Skeletal muscle cell (primary cell): ENCODE results near the gene BCL11A.
A peak's percentile ranks its signal among the peaks of the same experiment; 100 is the strongest.
"Not testable (repeated sequence)": the region's sequence is repeated elsewhere in the genome, so short reads cannot be mapped to it uniquely, and the experiment has no call there.

Experiments
- DNase-seq: peaks from one replicate; pipeline ENCODE4 v3.0.0-alpha.2; 2010; ENCODE audit warnings: low read depth
- H3K4me3 ChIP-seq: 2 replicates; pipeline ENCODE4 v1.5.1; 2011; ENCODE audit warnings: low read depth, mild to moderate bottlenecking, control low read depth, low read length, moderate library complexity

The BCL11A gene

DNA sequence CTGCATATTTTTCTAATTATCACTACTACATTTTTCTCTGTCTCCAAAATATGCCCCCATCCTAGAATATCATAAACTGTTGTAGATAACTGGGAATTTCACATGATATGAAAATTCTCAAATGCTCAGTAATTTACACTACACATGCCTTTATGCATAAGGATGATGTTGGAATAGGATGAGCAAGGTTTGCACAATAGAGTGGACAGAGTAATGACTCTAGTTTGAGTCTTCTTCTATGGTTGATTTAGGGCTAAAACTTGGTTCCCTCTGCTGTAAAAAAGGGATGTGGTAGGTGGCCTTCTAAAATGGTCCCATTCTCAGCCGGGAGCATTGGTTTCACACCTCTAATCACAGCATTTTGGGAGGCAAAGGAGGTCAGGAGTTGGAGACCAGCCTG is 129.9 kb downstream of the BCL11A start:
- no peak for DNase-seq
- H3K4me3 ChIP-seq: no peak overlapping the region

DNA sequence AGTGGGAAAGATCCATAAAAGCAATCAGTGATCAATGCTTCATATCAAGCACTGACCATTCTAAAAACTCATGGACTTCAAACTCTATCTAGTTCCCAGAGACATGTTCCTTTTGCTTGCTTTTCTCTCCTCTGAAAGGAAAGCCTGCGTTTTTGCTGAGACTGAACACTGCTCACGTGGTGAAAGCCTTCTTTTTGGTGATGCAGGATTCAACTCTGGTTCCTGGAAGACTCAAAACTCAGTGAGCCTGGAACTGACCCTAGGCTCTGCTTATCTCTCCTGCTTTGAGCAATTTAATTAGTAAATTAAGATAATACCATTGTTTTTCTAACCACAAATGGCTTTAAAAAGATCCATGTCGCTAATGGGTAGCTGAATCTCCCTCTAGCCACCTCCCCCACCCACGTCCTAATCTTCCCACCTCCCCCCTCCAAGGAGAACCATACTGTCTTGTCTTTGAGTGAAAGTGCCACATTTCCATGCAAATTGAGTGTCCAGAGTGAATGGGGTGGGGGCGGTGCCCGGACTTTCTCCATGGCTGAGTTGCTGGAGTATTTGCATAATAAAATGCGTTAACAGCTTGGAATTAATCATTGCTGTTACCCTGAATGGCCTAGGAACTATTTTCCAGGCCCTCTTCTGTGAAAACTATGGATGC is 130.5 kb downstream of the BCL11A start:
- no peak overlapping the region for H3K4me3 ChIP-seq
- DNase-seq: no peak

DNA sequence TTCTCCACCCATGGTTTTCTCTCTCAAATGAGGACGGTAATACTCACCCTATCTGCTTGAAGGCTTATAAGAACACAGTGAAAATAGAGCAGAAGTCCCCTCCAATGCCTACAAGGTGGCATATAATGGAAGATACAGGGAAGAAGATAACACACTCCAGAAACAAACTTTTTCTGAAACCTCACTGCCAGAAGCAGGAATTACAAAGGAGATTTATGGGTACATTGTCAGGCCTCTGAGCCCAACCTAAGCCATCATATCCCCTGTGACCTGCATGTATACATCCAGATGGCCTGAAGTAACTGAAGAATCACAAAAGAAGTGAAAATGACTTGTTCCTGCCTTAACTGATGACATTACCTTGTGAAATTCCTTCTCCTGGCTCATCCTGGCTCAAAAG is 136.2 kb downstream of the BCL11A start:
- DNase-seq, H3K4me3 ChIP-seq: not testable (repeated sequence)

DNA sequence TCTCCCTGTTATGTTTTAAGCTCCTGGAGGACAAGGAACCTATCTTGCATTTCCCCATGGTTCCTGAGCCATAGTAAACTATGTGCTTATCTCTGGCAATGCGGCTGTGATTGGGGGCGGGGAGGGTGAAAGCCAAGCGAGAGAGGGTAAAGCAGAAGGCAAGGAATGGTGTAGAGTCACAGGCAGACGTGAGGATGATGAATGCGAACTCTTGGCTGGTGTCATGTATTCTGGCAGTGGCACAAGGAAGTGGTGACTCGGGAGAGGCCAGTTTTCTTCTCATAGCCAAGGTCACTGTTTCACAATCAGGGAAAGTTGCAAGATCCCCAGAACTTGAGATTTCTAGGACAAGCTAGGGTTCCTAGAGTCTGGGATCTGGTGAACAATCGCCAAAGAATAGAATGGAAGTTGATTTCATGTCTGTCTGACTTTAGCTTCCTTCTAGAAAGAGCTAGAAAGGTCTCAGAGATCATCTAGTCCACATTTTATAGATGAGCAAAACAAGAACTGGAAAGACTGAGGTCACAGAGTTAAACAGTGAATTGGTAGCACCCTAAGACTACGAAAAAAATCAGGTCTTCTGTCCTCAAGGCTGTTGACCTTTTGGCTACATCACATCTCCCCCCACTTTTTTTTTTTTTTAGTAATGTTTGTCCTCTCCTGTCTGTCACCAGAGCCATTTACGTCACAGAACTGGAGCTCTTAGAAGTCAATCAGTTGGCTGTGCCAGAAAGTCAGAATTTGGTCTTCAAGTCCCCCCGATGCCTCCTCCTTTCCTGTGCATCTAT is 137.0 kb downstream of the BCL11A start:
- peak; percentile 64 for DNase-seq
- H3K4me3 ChIP-seq: no peak overlapping the region

DNA sequence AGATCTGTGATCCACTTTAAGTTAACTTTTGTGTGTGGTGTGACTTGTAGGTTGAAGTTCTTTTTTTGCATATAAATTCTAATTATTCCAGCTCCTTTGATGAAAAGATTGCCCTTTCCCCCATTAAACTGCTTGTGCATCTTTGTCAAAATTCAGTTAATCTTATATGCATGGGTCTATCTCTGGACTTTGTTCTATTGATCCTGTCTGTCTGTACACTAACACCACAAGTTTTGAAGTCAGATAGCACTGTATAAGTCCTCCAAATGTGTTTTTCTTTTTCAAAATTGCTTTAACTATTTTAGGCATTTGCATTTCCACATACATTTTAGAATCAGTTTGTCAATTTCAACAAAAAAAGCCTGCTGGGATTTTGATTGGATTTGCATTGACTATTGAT is 137.6 kb downstream of the BCL11A start:
- H3K4me3 ChIP-seq: no peak overlapping the region
- DNase-seq: no peak

DNA sequence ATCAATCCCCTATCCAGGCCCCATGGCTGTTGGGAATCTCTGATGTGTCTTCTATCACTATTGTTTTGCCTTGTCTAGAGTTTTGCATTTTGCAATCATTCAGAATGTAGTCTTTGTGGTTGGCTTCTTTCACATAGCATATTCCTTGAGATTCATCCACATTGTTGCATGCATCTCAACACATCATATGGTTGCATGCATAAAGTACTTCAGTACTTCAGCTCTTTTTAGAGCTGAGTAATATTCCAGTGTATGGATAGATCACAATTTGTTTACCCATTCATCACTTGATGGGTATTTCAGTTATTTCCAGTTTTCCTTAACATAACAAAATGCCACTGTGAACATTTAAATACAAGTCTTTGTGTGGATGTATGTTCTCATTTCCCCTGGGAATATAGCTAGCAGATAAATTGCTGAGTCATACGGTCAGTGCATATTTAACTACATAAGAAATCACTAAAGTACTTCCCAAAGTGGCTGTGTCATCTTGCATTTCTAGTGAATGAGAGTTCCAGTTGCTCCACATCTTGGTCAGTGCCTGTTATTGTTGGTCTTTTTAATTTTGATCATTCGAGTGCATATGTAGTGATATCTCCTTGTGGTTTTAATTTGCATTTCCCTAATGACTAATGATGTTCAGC is 138.8 kb downstream of the BCL11A start:
- H3K4me3 ChIP-seq: no peak overlapping the region
- peak; percentile 90 for DNase-seq

DNA sequence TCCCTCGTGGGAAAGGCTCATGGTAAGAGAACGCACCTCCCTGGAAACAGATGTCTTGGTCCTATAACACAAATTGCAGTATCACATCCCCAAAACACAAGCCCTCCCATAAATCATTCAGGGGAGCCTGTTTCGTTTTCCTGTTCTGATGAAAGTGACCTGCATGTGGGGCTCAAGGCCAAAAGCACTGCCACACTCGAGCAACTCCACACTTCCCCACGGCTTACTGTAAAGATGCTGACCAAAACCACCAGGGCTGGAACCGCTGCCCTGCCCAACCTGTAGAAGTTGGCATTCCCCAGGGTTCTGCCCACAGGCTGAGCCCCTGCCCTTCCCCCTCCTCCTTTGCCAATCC is 139.7 kb downstream of the BCL11A start:
- no peak overlapping the region for H3K4me3 ChIP-seq
- DNase-seq: no peak

DNA sequence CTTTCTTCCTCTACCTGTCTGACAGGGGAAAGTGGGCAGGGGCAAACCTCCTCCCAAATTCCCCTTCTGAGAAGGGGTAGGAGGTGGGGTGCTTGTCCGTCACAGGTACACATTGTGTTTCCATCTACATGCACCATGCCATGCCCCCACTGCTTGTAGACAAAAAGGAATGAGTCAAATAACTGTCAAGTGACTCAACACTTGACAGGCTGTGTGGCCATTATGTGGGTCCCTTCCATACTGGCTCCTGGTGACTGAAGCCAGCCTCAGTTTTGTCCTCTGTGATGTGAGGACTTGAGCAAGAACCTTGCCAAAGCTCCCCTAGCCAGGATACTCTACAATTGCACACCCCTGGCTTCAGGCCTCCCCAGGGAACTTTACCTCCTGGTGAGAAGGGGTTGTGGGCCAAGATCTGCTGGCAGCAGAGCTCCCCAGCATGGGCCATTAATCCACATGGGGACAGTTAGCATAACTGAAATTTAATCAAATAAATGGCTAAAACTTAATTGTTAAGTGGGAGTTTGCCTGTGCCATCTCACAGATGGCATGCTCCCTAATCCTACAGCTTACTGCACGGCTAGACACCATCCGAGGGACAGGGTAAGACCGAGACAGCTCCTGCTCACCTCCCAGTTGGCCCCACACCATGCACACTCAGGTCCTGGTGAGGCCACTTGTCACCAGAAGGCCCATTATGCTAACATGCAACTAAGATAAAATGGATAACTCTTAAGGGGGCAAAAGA is 140.2 kb downstream of the BCL11A start:
- DNase-seq: no peak
- no peak overlapping the region for H3K4me3 ChIP-seq

DNA sequence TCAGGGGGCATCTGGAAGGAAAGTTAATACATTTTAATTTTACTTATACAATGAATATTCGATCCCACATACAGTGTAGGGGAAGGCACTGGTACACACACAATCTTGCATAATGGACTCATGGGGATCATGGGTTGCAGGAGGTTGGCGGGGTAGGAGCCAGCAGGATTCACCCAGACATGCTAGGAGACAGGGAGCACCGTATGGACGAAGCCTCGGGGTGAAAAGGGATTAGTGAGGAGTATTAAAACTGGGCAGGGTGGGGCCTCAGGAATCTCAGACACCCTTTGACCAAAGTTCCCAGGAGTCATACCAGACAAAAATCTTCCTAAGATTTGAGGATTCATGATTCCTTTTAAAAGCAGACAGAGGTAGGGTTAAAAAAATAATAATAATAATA is 140.8 kb downstream of the BCL11A start:
- H3K4me3 ChIP-seq: no peak overlapping the region
- DNase-seq: no peak

DNA sequence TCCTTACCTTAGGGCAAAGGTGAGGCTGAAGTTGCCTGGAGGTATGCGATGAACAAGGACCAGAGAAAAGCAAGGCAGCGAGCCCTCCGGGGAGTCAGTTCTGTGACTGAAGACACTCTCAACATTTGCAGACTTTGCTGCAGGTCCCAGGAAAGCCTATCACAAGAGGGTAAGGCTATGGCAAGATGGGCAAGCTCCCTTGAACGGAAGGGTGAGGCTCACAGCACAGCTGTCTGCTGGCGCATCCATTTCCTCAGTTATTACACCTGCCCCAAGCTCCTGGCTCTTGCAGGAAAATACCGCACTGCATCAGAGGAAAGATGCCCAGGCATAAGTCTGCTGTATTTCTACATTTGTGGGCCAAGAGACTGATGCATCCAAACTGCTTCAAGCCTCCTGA is 141.4 kb downstream of the BCL11A start:
- DNase-seq: no peak
- H3K4me3 ChIP-seq: no peak overlapping the region

DNA sequence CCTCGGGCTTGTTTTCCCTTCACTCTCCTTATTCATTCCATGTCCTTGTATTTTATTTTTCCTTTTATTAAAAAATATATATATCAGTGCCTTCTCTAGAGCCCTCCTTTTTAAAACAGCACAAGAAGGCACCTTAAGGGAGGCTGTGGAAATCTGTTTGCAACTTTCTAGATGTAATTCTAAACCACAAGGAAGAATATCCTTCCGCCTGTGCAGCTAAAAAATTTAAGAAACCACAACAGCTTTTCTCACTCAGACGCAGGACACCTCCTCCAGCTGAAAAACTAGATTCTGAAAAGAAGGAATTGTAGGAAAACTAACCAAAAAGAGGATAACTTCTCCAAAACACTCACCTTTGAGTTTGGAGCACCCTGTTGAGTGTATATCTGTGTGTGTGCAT is 142.2 kb downstream of the BCL11A start:
- H3K4me3 ChIP-seq: no peak overlapping the region
- peak; percentile 12 for DNase-seq

DNA sequence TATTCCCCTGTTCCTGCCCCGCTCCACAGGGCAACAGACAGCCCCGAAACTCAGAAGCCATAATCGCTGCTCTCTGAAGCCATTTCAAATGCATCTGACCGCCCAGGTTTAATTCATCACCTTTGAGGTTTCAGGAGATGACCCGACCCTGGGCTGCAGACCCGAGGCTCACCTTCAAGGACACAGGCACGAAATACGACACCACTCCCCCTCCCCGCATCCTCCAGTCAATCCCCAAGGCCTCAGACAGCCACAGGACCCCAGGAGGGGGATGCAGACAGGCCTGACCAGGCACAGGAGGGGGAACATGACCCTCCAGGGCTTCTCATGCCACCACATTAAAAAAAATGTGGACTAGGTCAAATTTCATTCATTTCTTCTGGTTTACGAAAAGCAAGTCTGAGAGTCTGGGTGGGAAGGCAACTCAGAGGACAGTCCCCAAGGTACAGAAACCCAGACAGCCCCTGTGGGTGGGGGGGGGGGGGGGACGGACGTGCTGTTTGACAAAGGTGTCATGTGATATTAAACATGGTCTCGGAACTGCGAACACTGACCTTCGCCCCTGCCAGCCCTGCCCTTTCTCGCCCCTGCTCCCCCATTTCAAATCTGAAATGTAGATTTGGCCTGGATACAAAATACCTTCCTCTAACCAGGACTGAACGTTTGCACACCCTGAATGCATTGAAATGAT is 142.9 kb downstream of the BCL11A start:
- no peak overlapping the region for H3K4me3 ChIP-seq
- DNase-seq: no peak

DNA sequence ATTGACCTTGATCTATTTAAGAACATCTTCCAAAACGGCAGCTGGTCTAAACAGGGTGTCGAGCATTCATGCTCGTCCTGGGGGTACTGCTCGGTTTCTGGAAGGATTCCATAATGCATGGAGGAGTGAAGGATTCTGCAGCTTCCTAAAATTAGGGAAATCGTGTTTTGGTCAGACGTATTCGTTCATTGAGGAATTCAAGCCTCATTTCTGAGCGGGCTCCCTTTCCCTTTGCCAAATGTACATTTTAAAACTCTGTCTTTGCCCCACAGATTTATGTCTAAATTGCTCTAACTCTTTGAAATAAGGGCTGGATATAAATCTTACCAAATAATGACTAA is 144.0 kb downstream of the BCL11A start:
- DNase-seq: no peak
- H3K4me3 ChIP-seq: no peak overlapping the region

DNA sequence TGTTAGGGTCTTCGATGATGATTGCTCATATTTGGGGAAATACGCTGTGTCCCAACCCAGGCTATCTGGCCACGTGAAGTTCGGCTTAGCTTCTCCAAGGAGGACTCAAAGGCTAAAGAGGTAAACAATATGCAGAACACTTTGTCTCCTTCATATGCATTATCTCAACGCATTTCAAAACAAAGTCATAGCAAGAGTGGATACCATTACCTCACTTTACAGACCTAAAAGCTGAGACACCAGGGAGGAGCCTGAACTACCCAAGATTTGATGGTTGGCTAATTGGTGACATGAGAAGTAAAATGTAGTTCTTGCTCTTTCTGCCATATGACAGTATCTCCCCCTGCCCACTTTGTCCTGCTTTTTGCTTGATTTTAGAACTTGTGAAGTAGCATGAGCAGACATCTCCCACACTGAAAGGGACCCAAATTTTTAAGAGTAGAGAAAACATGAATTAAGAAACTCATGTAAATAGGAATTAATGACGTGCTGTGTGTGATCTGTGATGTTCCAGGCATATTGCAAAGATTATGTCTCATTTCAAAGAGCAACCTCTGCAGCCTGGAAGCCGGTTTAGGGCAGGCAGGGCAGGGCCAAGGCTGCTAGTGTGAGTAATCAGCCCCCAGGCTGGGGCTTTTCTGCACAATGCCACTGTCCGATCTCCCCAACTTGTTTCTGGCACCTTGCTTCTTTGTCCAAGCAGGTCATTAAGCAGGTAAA is 144.5 kb downstream of the BCL11A start:
- DNase-seq: no peak
- no peak overlapping the region for H3K4me3 ChIP-seq

DNA sequence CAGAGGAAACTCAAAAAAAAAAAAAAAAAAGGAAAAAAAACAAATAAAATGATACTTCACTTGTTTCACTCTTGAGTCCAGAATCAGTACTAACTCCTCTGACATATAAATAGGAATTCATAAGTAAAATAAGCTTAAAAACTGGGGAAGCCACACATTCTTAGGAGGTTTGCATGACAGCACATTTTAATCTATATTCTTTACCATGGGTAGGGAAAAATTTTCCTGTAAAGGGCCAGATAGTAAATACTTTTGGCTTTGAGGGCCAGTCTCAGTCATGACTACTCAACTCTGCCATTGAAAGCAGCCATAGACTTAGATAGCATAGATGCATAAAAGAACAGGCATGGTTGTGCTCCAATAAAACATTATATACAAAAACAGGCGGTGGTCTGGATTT is 145.2 kb downstream of the BCL11A start:
- DNase-seq: no peak
- no peak overlapping the region for H3K4me3 ChIP-seq

DNA sequence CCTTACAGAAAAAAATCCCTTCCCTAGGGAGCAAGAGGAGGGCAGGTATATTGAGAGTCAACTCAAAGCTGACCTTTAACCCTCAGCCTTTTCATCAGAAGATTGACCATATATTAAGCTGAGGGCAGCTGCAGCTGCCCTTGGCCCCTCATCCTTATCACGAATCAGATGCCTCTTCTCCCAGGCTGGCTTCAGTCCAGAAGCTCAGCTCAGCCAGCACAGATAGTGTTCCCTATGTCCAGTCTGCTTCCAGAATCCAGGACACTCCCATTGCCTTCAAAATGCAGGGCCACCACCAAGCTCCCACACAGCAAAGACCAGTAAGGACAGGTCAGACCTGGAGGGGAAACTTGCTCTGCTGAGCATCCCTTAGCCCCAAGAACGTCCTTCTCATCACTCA is 146.1 kb downstream of the BCL11A start:
- H3K4me3 ChIP-seq: no peak overlapping the region
- no peak for DNase-seq

DNA sequence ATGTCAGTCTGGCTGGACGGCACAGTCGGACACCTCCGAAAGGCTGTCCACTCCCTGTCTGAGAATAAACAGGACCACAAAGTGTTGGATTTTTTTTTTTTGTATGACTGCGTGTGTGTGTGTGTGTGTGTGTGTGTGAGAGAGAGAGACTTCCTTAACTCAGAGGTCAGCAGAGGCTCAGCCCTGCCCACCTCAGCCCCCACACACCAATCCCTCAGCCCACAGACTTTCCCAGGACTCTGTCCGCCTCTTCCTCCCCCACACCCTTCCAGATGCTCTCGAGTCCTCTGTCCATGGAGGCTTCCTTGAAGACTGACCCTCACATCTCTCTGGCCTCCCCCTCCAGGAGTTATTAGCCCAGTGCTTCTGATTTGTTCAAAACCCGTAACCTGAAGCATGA is 147.3 kb downstream of the BCL11A start:
- H3K4me3 ChIP-seq: no peak overlapping the region
- no peak for DNase-seq

DNA sequence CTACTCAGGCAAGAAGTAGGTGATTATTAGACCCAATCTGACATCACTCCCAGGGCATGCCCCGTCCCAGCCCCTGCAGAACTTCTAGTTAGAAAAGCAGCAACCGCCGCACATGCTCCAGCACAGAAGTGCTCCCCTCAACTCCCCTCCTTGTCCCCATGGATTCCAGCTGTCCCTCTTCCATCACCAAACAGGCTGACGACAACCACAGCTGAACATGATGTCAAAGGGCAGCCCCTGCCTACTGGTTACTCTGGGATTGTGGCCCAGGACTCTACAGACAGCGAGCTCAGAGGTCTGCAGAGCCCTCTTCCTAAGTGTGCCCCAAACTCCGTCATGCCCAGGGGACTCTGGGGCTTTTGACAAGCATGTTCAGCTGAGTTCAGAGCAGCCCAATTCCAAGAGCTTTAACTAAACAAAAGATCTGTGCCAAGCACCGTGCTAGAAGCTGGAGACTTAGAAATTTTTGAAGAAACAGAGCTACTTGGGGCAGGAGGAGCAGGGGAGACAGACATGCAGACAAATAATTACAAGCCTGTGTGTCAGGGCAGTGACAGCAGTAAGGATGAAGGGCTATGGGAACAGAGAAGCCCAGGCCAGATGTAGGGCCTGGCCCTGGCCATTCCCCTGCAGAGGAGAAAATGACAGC is 148.1 kb downstream of the BCL11A start:
- no peak for DNase-seq
- H3K4me3 ChIP-seq: no peak overlapping the region
